Endometrium (tissue), 2 donors: ENCODE results near the gene SLC25A43.
"Not testable (repeated sequence)": the region's sequence is repeated elsewhere in the genome, so short reads cannot be mapped to it uniquely, and the experiment has no call there.

Source experiments
- FAIRE-seq: peaks from 2 replicates; lab custom pipeline; 2012; peaks lifted over from hg19 to GRCh38; lab: Jason Lieb, UNC
- donor health status: control.
- donor health status: control.

SLC25A43 gene

GRCh38 chrX:119468551-119469312, 69.6 kb downstream of the SLC25A43 start:
- no peak for FAIRE-seq

GRCh38 chrX:119469313-119469635, 70.1 kb downstream of the SLC25A43 start:
- no peak for FAIRE-seq

GRCh38 chrX:119474615-119475388, 75.7 kb downstream of the SLC25A43 start:
- no peak for FAIRE-seq

GRCh38 chrX:119475389-119476101, 76.4 kb downstream of the SLC25A43 start:
- FAIRE-seq = no peak

- no peak for FAIRE-seq
Observed at GRCh38 chrX:119477812-119478232, 78.7 kb downstream of the SLC25A43 start.

- no peak for FAIRE-seq
Observed at GRCh38 chrX:119478504-119478903, 79.4 kb downstream of the SLC25A43 start.

- no peak for FAIRE-seq
Observed at GRCh38 chrX:119479845-119480244, 80.7 kb downstream of the SLC25A43 start.

GRCh38 chrX:119481323-119481801, 82.2 kb downstream of the SLC25A43 start:
- no peak for FAIRE-seq

- no peak for FAIRE-seq
Observed at GRCh38 chrX:119482041-119482440, 82.9 kb downstream of the SLC25A43 start.

GRCh38 chrX:119482481-119483480, 83.6 kb downstream of the SLC25A43 start:
- FAIRE-seq = no peak

GRCh38 chrX:119486745-119487144, 87.6 kb downstream of the SLC25A43 start:
- no peak for FAIRE-seq

GRCh38 chrX:119487766-119488165, 88.6 kb downstream of the SLC25A43 start:
- not testable (repeated sequence) for FAIRE-seq

GRCh38 chrX:119488749-119489148, 89.6 kb downstream of the SLC25A43 start:
- FAIRE-seq = no peak

GRCh38 chrX:119489212-119490074, 90.3 kb downstream of the SLC25A43 start:
- FAIRE-seq = no peak

GRCh38 chrX:119492463-119492862, 93.3 kb downstream of the SLC25A43 start:
- FAIRE-seq = no peak

GRCh38 chrX:119493851-119494495, 94.8 kb downstream of the SLC25A43 start:
- FAIRE-seq = not testable (repeated sequence)

GRCh38 chrX:119495734-119496726, 96.9 kb downstream of the SLC25A43 start:
- no peak for FAIRE-seq

GRCh38 chrX:119497185-119497584, 98.0 kb downstream of the SLC25A43 start:
- no peak for FAIRE-seq
